Activated CD4-positive, alpha-beta T cell treated with anti-CD3 and anti-CD28 coated beads for 1 hour (primary cell): Measurements from ENCODE around the gene CASP10.
"Not testable (repeated sequence)": the region's sequence is repeated elsewhere in the genome, so short reads cannot be mapped to it uniquely, and the experiment has no call there.

Source experiments
- DNase-seq: peaks from one replicate; pipeline ENCODE4 v3.0.0-alpha.2; 2020

CASP10 gene

DNA sequence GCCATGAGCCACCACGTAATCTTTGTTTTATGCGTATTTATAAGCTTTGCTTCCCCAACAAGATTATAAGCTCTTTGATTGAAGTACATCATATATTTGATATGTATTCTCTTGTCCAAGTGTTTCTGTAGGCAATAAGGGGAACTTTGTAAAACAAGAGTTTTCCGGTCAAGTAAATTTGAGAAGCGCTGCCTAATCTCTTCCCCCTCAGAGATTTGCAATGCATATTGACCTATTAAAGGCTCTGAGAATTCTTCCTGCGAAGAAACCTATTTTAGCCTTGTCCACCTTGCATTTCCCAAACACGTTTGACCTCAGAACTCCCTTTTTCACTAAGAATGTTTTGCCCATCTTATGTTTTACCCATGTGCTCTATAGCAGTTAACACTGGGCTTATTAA, 26.9 kb upstream of the CASP10 start:
- no peak for DNase-seq

DNA sequence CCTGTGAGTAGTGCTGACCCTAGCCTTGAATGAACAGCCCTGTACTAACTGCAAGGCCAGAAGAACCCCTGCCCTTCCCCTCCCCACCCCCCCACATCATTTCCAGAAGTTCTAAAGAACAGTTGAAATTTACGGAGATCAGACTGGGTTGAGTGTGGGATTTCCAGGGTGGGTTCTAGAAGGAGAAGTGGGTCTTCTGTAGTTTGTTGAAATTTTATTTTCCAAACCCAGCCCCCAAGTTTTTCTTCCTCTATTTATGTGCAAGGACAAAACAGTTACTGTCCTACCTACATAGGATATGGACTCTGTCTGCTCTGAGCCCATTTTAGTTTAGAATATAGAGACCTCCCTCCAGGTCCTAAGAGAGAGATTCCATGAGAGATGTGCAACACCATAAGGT, 26.3 kb upstream of the CASP10 start:
- DNase-seq = no peak

DNA sequence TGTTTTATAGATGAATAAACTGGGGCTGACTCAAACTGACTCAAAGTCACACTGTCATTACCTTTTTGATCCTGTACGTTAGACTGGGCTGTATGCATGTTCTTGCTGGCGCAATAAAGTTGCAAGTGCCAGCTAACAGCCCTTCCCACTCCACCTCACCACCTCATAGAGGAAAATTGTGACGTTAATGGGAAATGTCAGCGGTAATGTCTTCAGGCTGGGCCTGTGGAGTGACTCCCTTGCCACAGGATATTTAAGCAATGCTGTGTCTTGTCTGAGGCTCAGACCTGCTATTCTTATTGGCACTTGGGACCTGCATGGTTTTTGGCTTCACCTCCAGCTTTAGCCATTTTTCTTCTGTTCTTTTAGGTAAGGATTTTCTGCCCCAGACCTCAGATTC, 25.2 kb upstream of the CASP10 start:
- DNase-seq = no peak

DNA sequence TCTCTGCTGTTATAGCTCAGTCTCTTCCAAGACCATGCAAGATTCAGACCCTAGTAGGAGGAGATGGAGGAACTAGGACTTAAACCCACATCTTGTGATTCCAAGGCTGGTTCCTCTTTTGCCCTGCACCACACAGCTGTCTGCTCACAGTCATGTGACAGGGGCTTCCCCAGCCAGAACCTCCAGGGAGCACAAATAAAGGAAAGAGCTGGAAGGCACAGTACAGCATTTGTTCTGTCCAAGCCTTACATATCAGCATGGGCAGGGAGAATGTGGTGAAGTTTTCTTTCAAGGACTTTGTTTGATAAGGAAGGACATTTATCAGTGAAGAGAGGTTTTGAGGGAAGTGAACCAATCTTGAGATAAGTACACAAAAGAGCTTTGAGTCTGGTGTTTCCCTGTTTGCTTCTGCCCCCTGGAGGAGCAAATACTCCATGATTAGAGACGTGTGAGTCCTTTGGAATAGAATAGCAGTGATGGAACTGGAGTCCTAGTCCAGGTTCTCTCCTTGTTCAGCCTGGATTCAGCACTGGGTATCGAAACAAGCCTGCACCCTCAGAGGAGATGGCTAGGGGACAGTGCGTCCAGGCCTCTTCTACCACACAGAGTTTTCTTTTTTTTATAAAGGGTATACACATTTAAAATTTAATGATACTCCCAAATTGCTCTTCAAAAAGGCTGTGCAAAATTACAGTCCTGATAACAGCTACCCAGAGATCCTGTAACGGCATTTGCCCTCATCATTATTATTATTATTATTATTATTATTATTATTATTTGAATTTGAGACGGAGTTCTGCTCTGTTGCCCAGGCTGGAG, 24.6 kb upstream of the CASP10 start:
- no peak for DNase-seq

DNA sequence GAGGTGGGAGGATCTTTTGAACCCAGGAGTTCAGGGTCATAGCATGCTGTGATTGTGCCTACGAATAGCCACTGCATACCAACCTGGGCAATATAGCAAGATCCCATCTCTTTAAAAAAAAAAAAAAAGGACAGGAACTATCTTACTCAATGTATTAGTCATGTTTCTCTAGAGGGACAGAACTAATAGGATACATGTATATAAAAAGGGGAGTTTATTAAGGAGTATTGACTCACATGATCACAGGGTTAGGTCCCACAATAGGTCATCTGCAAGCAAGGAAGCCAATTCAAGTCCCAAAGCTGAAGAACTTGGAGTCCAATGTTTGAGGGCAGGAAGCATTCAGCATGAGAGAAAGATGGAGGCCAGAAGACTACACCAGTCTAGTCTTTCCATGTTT, 18.8 kb upstream of the CASP10 start:
- DNase-seq = no peak

DNA sequence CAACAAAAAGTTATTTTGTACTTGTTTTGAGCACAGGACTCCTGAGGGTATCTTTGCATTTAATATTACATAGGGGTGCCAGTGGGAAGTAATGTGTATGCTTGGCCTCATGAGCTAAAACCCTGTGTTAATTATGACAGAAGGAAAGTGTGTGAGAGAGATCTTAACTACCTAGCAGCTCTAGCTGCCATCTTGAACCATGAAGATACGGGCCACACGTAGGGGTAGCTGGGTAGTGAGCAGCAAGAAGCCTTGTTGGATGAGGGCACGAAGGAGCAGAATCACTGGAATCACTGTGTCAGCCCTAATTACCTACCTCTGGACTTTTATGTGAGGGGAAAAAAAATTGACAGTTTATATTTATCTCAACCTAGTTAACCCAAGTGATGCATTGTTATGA, 15.4 kb upstream of the CASP10 start:
- no peak for DNase-seq

DNA sequence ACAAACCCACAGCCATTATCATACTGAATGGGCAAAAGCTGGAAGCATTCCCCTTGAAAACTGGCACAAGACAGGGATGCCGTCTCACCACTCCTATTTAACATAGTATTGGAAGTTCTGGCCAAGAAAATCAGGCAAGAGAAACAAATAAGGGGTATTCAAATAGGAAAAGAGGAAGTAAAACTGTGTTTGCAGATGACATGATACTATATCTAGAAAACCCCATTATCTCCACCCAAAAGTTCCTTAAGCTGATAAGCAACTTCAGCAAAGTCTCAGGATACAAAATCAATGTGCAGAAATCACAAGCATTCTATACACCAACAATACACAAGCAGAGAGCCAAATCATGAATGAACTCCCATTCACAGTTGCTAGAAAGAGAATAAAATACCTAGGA, 14.4 kb upstream of the CASP10 start:
- not testable (repeated sequence) for DNase-seq

DNA sequence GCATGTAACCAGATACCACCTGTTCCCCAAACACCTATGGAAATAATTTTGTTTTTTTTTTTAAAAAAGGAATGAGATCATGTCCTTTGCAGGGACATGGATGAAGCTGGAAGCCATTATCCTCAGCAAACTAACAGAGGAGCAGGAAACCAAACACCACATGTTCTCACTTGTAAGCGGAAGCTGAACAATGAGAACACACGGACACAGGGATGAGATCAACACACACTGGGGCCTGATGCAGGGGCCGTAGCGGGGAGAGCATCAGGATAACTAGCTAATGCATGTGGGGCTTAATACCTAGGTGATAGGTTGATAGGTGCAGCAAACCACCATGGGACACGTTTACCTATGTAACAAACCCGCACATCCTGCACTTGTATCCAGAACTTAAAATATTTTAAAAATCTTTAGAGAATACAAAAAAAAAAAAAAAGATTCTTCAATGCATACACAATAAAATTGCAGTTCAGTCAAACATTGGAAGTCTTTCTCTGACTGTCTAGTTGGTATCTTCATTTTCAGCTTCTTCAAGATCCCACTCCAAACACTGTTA, 11.6 kb upstream of the CASP10 start:
- DNase-seq = no peak

DNA sequence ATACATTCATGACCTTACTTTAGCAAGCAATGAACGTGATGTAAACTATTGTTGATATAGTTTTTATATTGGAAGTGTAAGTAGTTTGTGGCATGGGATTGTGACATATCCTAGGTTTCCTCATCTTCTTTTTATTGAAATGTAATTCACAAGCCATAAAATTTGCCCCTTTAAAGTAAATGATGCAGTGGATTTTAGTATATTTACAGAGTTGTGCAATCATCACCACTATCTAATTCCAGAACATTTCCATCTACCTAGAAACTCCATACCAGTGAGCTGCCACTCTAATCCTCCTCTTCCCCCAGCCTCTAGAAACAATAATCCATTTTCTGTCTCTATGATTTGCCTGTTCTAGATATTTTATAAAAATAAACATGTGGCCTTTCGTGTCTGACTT, 10.7 kb upstream of the CASP10 start:
- no peak for DNase-seq

DNA sequence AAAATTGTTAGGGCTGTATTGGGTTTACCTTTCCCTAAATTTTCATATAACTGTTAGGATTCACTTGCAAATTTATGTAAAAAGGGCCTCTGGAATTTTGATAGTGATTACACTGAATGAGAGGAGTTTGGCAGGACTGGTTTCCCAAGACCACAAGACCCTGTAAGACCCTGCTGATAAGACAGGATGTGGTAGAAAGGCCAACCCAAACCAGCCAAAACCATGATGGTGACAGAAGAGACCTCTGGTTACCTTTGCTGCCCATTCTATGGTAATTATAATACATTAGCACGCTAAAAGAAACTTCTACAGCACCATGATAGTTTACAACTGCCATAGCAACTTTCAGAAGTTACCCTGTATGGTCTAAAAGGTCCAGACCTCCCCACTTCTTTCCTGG, 8.3 kb upstream of the CASP10 start:
- DNase-seq = no peak

DNA sequence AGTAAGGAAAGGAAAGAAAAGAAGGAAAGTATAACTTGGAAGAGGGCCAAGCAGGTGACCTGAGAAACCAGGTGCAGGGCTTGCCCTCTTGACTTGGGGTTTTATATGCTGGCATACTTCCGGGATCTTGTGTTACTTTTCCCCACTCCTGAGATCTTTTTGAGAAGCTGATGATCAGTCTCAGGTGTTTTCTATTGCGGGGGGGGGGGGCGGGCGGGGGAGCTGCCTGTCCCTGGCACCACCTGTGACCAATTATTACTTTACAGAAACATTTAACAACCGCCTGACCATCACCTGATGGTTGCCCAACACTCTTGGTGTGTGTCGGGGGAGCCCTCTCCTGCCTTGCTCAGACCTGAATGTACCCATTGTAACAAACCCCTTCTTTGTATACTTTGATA, 6.9 kb upstream of the CASP10 start:
- DNase-seq = no peak

DNA sequence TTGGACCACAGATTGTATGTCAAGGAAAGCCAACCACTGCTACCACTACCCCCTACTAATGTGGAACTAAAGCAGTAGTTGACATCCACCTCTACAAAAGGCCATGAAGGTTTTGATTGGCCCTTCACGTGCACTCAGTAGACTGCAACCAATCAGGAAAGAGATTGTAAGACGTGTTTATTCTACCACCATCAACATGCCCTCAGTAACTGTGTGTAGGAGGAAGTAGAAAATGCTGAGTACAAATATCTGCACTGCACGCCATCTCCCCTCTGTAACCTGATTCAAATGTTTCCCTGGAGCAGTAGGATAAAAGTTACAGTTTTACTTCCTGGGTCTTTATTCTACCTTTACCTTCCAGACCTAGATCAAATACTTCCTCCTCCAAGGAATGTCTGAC, 2.9 kb upstream of the CASP10 start:
- no peak for DNase-seq

DNA sequence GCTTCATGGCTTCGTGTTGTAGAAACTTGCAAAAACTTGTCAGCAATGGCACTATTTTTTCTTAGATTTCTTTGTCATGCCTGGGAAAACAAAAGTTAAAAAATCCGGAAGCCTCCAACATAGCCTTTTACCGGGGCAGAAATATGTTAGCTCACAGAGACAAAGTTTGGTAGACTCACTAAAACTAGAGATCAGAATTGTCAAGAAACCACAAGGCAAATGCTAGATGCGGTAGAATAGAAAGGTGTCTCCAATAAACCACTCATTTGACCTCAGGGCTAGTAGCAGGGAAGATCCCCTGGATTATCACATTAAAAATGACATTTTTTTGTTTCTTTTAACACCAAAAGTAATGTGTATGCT, 405 bp downstream of the CASP10 start:
- no peak for DNase-seq

DNA sequence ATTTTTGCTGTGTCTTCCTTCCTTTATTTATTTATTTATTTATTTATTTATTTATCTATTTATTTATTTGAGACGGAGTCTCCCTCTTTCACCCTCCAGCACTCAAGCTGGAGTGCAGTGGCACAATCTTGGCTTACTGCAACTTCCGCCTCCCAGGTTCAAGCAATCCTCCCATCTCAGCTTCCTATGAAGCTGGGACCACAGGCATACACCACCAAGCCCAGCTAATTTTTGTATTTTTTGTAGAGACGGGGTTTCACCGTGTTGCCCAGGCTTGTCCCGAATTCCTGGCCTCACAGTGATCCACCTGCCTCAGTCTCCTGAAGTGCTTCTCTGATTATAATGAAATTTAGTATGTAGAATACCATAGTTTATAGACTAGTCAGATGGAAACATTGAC, 894 bp downstream of the CASP10 start:
- DNase-seq = not testable (repeated sequence)

DNA sequence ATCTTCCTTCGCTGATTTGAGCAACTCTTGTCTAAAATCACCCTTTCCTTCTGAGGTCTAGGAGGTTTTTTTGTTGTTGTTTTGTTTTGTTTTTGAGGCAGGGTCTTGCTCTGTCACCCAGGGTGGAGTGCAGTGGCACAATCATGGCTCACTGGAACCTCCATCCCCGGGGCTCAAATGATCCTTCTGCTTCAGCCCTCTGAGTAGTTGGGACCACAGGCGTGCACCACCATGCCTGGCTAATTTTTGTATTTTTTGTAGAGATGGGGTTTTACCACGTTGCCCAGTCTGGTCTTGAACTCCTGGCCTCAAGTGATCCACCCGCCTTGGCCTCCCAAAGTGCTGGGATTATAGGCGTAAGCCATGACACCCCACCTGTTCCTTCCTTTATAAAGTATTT, 1.3 kb downstream of the CASP10 start:
- DNase-seq = not testable (repeated sequence)

DNA sequence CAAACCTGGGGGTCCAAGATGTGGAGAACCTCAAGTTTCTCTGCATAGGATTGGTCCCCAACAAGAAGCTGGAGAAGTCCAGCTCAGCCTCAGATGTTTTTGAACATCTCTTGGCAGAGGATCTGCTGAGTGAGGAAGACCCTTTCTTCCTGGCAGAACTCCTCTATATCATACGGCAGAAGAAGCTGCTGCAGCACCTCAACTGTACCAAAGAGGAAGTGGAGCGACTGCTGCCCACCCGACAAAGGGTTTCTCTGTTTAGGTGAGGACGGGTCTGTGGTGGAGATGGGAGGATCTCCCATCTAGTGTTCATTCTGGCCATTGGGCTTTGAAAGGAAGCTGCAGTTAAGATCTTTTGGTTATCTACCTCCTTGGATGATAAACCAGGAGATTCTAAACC, 2.9 kb downstream of the CASP10 start:
- no peak for DNase-seq

DNA sequence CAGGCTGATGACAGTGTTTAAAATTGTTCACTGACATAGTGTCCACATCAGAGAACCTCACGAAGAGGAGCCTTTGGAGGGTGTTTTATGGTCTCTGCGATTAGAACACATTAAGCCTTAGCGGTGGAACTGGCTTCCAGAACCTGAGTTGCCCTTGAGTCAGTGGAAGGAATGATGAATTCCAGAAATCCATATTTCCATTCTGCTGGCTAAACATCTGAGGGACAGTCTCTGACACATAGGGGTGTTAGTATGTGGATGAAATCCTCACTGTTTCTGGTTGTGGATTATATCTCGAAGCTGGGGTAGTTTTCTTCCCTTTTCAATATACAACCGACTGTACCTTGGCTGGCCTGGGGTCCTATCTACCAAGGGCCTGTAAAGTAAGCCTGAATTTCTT, 4.0 kb downstream of the CASP10 start:
- DNase-seq = no peak

DNA sequence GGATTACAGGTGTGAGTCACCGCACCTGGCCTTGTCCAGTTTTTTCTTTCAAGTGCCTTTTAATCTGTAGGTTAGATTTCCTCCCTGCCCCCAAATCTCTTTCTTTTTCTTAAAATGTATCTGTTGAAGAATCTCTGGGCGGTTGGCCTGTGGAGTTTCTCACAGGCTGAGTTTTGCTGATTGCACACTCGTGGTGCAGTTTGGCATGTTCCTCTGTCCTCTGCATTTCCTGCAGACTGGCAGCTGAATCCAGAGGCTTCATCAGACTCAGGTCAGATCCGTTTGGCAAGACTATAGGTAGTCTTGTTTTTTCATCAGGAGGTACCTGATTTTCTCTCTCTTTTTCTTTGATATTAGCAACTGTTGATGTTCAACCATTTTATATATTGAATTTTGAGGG, 5.5 kb downstream of the CASP10 start:
- DNase-seq = no peak

DNA sequence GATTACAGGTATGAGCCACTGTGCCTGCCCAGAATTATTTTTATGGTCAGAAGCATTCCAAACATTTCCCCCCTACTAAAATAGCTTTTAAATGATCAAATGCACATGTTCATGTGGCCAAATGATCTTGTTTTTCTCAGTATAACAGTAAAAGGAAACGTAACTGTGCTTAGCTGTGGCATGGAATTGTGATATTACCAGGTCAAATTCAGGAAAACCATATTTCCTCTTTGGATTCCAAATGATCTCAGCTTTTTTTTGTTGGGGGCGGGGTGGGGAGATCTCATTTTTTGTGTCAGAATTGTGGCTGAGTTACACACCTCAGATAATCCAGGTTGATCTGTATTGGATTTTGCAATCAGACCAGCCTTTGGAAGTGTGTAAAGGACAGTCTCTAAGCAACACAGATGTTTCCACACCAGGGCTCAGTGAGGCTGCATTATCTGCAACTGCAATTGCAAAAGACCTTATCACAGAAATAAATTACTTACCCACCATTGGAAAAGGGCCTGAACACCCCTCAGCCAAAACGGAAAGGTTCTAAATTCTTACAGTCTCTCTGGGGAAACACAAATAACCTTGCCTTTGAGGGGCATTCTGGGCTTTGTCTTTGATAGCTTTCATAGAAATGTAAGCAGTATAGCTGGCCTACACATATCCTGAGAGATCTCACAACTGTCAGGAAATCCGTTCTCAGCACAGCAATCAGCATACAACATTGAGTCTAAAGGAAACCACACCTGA, 8.4 kb downstream of the CASP10 start:
- DNase-seq = no peak

DNA sequence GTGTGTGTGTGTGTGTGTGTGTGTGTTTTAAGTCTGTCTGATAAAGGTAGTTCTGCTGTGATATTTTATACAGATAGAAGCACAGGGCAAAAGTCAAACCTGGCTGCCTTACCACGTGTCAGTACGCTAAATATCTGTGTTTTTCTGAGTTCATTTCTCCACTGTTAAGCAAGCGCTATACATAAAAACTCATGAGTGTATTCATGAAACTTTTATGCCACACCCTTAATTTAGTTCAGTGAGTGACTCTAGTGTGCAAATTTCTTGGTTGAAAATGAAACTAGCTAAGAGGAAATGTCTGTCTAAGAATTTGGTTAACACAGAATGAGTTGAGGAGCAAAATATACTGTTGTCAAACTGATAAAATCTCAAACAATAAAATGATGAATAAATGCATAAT, 11.2 kb downstream of the CASP10 start:
- DNase-seq = no peak

DNA sequence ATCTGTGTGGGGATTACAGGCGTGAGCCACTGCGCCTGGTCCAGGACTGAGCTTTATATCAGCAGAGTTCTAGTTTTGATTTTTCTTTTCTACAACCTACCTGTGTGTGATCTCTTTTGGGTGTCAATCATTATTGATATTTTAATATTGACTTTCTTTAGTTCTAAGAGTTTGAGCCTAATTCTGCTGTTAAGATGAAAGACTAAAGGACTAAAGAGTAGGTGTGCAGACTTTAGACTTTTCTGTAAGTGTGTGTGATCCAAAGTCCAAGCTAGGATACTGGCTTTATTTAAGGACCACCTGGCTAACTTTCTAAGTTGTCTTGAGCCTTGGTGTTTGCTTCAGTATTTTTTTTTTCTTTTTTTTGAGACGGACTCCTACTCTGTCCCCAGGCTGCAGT, 12.4 kb downstream of the CASP10 start:
- DNase-seq = no peak

DNA sequence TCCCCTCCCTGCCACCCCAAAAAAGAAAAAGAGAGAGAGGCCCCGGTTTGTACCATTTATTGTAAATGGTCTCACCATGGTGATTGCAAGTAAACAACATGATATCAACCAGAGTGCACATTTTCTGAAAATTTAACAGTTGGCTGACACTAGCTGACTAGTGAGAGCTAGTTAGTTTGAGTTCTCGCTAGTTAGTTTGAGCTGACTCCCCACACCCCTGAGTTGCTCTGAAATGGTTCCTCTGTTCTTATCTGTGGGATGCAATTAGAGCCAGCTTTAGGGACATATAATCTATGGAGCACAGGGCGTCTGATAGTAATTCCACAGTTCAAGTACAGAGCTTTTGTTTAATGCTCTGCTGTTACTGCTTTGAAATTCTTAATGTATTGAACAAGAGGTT, 13.1 kb downstream of the CASP10 start:
- no peak for DNase-seq

DNA sequence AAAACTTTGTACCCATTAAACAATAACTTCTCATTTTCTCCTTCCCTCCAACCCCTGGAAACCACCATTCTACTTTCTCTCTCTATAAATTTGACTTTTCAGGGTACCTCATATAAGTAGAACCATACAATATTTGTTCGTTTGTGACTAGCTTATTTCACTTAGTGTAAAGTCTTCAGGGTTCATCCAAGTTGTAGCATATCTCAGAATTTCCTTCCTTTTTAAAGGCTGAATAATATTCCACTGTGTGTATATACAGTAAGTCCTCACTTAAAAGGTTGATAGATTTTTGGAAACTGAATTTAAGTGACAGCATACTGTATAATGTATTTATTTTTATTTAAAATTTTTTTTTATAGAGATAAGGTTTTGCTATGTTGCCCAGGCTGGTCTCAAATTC, 13.9 kb downstream of the CASP10 start:
- no peak for DNase-seq

DNA sequence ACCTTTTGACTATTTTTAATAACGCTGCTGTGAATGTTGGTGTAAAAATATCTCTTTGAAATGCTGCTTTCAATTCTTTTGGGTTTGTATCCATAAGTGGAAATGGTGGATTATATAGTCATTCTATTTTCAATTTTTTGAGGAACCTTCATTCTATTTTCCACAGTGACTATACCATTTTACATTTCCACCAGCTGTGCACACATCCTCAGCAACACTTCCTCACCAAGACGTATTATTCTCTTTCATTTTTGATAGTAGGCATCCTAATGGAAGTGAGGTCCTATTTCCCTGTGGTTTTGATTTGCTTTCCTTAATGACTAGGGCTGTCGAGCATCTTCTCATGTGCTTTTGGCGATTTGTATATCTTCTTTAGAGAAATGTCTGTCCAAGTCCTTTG, 14.8 kb downstream of the CASP10 start:
- no peak for DNase-seq

DNA sequence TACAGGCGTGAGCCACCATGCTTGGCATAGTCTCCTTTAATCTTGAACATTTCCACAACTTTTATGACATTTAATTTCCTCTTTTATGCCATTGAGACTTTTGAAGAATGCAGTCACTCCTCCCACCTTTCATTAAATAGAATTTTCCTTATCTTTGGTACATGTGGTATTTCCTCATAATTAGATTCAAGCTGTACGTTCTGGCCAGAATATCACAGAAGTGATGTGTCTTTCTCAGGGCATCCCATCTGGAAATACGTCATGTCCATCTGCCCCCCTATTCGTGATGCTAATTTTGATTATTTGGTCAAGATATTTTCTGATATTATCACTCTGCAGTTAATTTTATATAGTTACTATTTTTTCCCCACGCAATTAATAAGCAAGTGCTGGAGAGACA, 16.9 kb downstream of the CASP10 start:
- DNase-seq = no peak
